GM18873 (cell line): ENCODE measurements around the gene RAB6B.

Experiments
- ATAC-seq: cut with Tn5 transposase; IDR thresholded peaks from one replicate; pipeline ENCODE4 v1.9.1; 2021; ENCODE audit warnings: mild to moderate bottlenecking, moderate library complexity, moderate number of reproducible peaks; ENCODE audit not compliant: unreplicated experiment, low FRiP score

The RAB6B gene

DNA sequence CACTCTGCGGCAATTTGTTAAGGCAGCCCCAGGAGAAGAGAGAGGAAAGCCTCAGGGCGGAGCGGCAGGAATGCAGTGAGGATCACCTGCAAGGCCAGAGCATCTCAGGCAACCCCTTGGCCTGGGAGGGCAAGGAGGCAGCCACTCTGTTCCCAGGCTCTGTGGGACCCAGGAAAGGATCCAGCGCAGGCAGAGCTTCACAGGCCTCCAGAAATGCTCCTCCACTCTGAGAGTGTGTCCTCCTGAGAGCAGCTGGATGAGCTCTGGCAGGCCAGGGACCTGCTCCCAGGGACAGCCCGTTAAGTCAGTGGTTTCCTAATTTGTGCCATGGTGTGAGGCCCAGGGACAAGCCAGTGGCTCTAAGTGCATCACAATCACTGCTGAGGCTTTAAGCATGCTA is 35.2 kb downstream of the RAB6B start:
- no peak for ATAC-seq

GRCh38 chr3:133859381-133860234 is 36.1 kb downstream of the RAB6B start:
- no peak for ATAC-seq

DNA sequence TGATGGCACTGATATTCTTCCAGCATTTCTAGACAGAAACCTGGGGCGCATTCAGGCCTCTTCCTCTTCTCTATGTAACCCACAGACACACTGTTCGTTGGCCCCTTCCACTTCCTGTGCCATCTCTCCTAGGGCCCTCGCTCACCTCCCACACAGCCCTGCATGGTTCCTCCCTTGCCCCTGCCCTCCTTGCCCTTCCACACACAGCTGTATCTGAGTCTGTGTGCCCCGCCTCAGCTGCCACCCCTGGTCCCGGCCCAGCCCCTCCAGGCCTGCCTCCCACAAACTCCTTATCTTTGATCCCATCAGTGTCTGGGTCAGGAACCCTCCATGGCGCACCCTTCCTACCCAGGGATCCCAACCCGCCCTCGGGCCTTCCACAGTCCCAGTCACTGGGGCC is 37.9 kb downstream of the RAB6B start:
- no peak for ATAC-seq

- ATAC-seq, result no peak
Observed at GRCh38 chr3:133856316-133856715, 39.4 kb downstream of the RAB6B start.

DNA sequence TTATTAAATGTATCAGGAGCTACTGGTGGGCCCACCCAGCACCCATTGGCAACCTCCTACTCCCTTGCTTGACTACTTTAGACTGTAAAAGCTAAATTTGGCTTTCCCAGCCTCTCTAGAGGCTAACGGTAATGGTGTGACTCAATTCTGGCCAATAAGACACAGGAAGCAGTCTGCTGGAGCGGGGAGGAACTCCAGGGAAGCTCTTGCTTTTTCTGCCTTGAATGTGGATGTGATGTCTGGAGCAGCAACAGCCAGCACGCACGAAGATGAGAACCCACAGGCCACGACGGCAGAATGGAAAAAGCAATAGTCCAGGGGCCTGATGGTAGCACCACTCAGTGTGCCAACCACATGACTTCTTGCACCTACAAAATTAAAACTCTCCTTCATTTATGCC is 39.9 kb downstream of the RAB6B start:
- ATAC-seq, result no peak

GRCh38 chr3:133855002-133855370 is 40.7 kb downstream of the RAB6B start:
- ATAC-seq, result no peak

DNA sequence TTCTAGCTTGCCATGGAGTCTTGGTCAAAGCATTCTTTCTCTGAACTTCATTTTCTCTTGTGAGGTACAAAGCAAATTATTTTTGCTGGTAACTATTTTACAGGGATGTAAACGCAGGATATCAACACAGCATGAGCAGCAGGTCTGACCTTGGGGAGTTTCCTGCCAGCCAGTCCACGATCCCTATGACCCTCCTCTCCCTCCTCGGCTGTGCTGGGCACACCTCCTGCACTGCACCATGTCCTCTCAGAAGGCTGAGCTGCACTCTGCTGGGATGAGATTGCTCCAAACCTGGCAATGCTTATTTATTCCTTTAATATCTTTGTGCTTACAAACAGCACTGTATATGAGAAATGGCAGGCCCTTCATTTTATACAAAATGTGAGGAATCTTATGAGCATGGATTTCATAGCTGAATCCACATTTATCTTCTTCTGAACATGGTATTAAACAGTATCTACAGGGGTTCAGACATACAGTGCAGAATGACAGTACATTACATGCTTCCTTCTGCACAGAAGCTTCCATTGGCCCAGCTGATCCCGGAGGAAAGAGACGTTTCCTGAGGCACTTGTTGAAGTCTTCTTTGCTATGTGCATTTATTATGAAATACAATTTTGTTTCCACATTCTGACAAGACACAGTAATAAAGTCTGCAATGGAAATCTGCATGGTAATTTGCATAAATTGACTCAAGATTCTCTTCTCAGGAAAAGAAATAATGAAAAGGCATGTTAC is 41.2 kb downstream of the RAB6B start:
- no peak for ATAC-seq

GRCh38 chr3:133853925-133854227 is 41.8 kb downstream of the RAB6B start:
- ATAC-seq, result no peak

DNA sequence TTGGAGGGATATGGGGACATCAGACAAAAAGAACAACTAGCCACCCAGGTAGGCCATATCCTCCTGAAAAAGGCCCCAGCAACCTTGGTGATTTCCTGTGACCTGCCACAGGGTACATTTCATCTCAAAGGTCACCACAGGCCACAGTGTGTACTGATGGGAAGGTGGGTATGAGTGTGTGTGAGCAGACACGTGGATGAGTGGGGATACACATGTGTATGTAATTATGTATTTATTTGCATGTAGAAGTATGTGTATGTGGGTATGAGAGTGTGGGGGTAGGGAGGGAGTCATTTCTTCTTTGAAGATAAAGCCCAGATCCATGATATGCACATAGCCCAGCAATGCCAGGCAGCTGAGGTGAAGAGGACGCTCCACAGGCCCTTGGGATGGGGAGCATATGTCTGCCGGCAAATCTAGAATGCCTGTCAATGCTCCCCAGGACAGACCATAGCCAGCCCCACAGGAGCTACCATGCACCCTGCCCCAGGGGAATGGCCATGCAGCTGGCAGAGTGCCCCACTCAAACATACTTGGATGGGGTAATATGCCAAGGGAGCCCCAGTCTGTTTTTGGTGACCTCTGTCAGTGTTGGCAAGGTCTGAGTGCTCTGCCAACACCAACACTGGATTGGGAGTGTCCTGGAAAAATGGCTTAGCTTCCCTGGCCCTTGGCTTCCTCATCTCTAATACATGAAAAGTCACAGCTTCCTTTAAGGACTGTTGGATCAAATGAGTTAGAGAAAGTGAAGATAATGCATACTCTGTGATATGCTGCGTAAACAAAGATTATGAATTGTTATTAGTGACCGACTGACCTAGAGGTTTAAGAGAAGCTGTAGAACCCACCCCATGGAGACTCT is 42.4 kb downstream of the RAB6B start:
- no peak for ATAC-seq

DNA sequence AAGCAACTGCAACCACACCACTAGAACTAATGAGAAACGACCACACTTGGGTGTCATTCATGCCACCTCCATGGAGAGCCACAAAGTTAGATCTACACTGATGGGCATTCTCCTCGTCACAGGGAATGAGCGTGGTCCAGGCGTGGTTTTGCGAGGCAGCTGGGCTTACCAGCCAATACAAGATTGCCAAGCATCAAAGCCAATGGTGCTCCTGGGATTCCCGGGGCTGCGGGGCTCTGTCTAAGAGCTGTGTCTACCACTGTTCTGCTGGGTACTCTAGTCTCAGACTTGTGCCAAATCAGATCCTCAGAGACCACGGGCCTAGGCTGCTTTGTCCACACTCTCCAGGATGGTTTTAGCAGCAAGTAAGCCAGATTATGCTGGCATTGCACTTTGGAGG is 43.8 kb downstream of the RAB6B start:
- no peak for ATAC-seq

DNA sequence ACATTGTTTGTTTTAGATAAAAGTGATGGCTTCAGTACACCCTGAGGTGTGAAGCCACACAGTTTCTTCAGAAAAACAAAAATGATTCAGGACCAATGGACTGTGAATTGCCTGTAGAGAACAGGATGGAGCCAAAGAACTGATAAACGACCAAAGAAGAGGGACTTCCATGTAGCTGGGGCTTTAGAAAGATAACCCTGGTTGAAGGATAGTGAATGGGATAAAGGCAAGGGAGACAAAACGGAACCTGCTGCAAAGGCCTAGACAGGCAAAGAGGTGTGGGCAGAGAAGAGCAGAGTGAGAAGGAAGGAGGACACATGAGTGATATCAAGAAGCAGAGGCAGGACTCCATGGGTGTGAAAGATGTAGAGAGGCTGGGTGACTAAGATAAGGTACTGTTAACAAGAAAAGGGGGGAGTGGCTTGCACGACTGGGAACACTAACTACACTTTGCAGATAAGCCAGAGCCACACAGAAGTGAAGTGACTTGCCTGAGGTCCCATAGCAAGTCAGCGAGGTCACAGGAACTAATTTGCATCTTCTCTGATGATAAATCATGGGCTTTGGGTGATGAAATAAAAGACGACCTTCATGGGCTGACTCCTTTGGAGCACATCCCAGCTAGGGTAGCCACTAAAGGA is 44.3 kb downstream of the RAB6B start:
- ATAC-seq, result no peak

DNA sequence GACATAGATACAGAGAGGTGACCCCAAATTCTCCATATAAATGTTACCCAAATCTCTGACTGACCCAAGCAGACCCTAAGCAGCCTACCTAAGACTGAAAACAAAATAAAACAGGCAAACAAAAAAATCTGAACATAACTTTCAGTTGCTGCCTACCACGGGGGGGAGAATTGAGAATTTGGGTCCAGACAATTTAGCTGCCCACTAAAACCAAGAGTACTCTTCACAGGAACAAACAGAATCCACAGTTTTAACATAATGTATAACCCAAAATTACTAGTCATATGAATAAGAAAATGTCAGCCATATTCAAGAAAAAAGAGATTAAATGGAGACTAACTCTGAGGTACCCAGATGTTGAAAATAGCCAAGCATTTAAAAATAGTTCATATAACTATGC is 45.6 kb downstream of the RAB6B start:
- no peak for ATAC-seq

DNA sequence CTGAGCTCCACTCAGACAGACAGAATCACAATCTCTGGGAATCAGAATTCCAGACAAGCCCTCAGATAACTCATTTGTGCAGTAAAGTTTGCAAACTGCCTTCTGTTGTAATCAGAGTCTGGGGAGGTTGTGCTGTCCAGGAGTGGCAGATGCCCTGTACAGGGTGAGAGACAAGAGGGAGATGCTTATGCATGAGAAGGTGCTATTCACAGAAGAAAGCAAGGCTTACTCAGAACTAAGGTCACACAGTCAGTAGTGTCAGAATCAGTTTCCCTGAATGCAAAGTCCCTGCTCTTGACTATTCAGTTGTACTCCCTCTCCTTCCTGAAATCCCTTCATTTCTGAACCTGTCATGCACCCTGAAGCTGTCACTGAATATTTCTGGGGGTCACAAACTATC is 46.3 kb downstream of the RAB6B start:
- no peak for ATAC-seq

GRCh38 chr3:133845127-133845526 is 50.6 kb downstream of the RAB6B start:
- no peak for ATAC-seq

GRCh38 chr3:133843634-133844033 is 52.0 kb downstream of the RAB6B start:
- ATAC-seq, result no peak

- no peak for ATAC-seq
Observed at GRCh38 chr3:133842158-133842557, 53.5 kb downstream of the RAB6B start.

- no peak for ATAC-seq
Observed at GRCh38 chr3:133841196-133841595, 54.5 kb downstream of the RAB6B start.

- ATAC-seq, result no peak
Observed at GRCh38 chr3:133840767-133841166, 54.9 kb downstream of the RAB6B start.

- no peak for ATAC-seq
Observed at GRCh38 chr3:133840055-133840737, 55.5 kb downstream of the RAB6B start.
